Upper lobe of right lung (tissue), 1 donor: ENCODE measurements around the gene BTN2A1. TPM values are rescaled to one million over a fixed set of nuclear protein-coding genes. Genes with fewer than 3 reads are reported as not detected.
A peak's percentile ranks its signal among the peaks of the same experiment; 100 is the strongest.

Experiments
- ATAC-seq: fragments of 200-7000 bp; cut with Tn5 transposase; one replicate; pipeline ENCODE4 v1.9.1; 2020; ENCODE audit warnings: mild to moderate bottlenecking, moderate library complexity
- DNase-seq: peaks from one replicate; pipeline ENCODE4 v3.0.0-alpha.2; 2020
- H3K27ac ChIP-seq: fragments of 200-600 bp; one replicate; pipeline ENCODE4 v1.8.0; 2022
- H3K27me3 ChIP-seq: fragments of 200-600 bp; one replicate; pipeline ENCODE4 v1.8.0; 2022; ENCODE audit warnings: mild to moderate bottlenecking
- H3K36me3 ChIP-seq: fragments of 200-600 bp; one replicate; pipeline ENCODE4 v1.8.0; 2022
- H3K4me1 ChIP-seq: fragments of 200-600 bp; one replicate; pipeline ENCODE4 v1.8.0; 2022
- H3K4me3 ChIP-seq: fragments of 200-600 bp; one replicate; pipeline ENCODE4 v1.8.0; 2022; ENCODE audit warnings: mild to moderate bottlenecking
- H3K9me3 ChIP-seq: fragments of 200-600 bp; one replicate; pipeline ENCODE4 v1.8.0; 2022
- intact Hi-C: fragments of 100-400 bp; cut with DNase I; formaldehyde crosslinking; loops from one replicate; pipeline ENCODE4 v1.11.0; 2022
- total RNA-seq: library from RNA; stranded (reverse); fragmentation: NEBNext Ultra II Directional; extraction: Animal tissue kit (Norgen Biotek cat#: 25700); gene quantifications from one replicate; pipeline ENCODE4 v1.2.1, GENCODE V29; 2021
- TF ChIP-seq, protein P1 (sequence below): fragments of 200-600 bp; IDR thresholded peaks from one replicate; pipeline ENCODE4 v1.8.0; 2022; ENCODE audit warnings: antibody characterized with exemption
- donor health status: DM: no; HTN: yes; CAD: no; lungs with severe emphysema.

BTN2A1 gene
- total RNA-seq, 1 donor from 2014 or later, result 26.3 TPM

DNA sequence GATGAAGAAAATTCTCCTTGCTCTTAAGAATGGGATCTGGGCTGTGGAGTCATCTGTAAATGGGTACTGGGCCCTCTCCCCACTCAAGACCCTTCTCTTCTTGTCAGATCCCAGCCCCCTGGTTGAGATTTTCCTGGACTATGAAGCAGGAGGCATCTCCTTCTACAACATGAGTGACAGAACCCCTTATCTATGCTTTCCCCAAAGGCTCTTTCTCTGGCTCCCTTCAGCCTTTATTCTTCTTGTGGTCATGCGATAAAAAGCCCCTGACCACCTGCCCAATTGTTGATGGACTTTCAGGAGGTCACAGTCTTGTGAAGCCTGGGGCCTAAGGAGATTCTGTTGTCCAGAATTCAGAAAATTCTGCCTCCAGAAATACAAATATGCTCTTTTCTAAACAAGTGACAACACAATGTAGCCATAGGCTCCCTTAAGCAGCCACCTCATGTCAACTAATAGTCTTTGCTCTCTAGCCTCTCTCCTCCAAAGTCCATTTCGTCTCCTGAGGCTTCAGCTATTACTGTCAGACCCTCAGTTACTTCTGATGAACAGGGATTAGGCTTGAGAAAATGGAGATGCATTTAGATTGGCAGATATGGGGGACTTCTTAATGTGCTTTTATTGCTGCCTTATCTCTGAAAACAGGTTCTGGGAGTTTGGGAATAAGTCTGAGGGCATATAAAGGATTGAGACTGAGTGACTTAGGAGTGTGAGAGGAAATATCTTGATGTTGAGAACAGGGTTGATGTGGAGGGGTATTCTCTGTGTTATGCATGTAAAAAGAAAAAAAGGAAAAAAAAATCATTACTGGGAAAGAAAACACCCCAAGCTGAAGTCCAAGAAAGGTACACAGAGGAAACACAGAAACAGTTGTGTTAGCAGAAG, 20.6 kb downstream of the BTN2A1 start:
- DNase-seq (no peak), ATAC-seq (no peak)
- intact Hi-C loops, result no loop called here
- Histone ChIP-seq H3K4me3 (no peak overlapping the region), H3K9me3 (no peaks in the 10 kb centered on the region), H3K4me1 (peaks cover 14% of the 10 kb centered on the region), H3K36me3 (no peaks in the 10 kb centered on the region), H3K27me3 (no peaks in the 10 kb centered on the region), H3K27ac (peak overlapping the region; percentile 20)
- TF ChIP-seq, protein P1, sequence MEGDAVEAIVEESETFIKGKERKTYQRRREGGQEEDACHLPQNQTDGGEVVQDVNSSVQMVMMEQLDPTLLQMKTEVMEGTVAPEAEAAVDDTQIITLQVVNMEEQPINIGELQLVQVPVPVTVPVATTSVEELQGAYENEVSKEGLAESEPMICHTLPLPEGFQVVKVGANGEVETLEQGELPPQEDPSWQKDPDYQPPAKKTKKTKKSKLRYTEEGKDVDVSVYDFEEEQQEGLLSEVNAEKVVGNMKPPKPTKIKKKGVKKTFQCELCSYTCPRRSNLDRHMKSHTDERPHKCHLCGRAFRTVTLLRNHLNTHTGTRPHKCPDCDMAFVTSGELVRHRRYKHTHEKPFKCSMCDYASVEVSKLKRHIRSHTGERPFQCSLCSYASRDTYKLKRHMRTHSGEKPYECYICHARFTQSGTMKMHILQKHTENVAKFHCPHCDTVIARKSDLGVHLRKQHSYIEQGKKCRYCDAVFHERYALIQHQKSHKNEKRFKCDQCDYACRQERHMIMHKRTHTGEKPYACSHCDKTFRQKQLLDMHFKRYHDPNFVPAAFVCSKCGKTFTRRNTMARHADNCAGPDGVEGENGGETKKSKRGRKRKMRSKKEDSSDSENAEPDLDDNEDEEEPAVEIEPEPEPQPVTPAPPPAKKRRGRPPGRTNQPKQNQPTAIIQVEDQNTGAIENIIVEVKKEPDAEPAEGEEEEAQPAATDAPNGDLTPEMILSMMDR, result no peak

DNA sequence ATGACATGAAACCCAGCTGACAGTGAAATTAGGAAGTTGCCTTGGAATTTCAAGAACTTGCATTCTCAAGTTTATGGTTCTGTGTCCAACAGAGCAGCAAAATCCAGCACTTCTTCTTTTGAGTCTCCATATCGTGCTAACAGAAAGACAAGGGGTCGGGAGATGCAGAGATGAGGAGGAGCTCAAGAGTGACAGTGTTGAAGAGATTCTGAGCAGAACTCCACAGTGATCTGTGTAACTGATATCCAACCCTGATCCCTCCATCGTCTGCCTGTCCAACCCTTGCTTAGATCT, 21.2 kb downstream of the BTN2A1 start:
- H3K4me3 ChIP-seq, result no peak overlapping the region
- TF ChIP-seq, protein P1, result no peak
- ATAC-seq (peak; percentile 25), DNase-seq (no peak)
- H3K27me3 ChIP-seq, result no peaks in the 10 kb centered on the region
- H3K4me1 ChIP-seq, result peaks cover 13% of the 10 kb centered on the region
- no peaks in the 10 kb centered on the region for H3K9me3 ChIP-seq
- H3K36me3 ChIP-seq, result no peaks in the 10 kb centered on the region
- intact Hi-C loops, result no loop called here
- no peak overlapping the region for H3K27ac ChIP-seq

DNA sequence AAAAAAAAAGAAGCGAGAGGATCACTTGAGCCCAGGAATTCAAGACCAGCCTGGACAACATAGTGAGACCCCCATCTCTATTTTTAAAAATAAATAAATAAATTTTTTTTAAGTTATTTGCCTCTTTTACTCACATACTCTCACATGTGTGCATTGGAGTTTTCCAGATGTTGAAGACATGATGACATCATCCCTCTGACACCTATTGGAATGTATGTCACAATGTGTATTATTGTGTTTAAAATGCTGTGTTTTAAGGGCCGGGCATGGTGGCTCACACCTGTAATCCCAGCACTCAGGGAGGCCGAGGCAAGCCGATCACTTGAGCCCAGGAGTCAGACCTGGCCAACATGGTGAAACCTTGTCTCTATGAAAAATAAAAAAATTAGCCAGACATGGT, 24.6 kb downstream of the BTN2A1 start:
- TF ChIP-seq, protein P1, result no peak
- no peaks in the 10 kb centered on the region for H3K36me3 ChIP-seq
- H3K4me3 ChIP-seq, result no peak overlapping the region
- no peak overlapping the region for H3K27ac ChIP-seq
- H3K9me3 ChIP-seq, result no peaks in the 10 kb centered on the region
- intact Hi-C loops, result no loop called here
- no peaks in the 10 kb centered on the region for H3K27me3 ChIP-seq
- DNase-seq (no peak), ATAC-seq (no peak)
- no peaks in the 10 kb centered on the region for H3K4me1 ChIP-seq

DNA sequence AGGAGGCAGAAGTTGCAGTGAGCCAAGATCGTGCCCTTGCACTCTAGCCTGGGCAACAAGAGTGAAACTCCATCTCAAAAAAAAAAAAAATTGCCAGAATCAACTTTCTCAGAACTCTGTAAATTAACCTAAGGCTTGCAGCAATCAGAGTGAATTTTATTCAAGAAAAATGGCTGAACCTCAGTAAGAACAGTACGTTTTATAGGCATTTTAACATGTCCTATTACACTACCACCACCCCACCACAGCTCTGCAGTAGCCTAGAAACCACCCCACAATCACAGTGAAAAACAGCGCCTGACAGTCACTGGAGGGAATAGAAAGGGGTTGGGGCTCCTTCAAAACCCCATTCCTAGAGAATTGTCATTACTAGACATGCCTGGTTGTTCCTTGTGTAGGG, 26.0 kb downstream of the BTN2A1 start:
- TF ChIP-seq, protein P1, result no peak
- H3K4me1 ChIP-seq, result no peaks in the 10 kb centered on the region

DNA sequence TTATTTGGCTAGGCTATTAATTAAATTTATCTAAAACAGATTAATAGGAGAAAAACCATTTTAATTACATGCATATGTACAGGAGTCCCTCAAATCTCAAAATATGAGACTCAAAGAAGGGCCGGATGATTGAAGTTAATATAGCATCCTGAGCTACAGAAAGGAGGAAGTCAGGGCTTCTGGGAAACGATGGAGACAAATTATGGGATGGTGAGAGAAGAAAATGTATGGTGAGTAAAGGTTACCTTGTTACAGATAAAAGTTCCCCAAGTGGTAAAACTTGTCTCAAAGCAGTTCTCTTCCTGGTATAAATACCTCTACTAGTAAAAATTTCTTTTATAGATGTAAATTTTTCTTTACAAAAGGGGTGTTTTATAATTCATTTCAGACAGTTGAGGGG, 26.4 kb downstream of the BTN2A1 start:
- no peak for DNase-seq
- TF ChIP-seq, protein P1, result no peak
- intact Hi-C loops, result no loop called here

More for the DNA sequence above, 26.0 kb downstream of the BTN2A1 start:
- intact Hi-C loops, result no loop called here
- Histone ChIP-seq H3K27me3 (no peaks in the 10 kb centered on the region), H3K9me3 (no peaks in the 10 kb centered on the region), H3K36me3 (no peaks in the 10 kb centered on the region), H3K27ac (no peak overlapping the region), H3K4me3 (no peak overlapping the region)
- ATAC-seq (no peak), DNase-seq (no peak)

More for the DNA sequence above, 26.4 kb downstream of the BTN2A1 start:
- Histone ChIP-seq H3K4me3 (no peak overlapping the region), H3K27me3 (no peaks in the 10 kb centered on the region), H3K36me3 (no peaks in the 10 kb centered on the region), H3K27ac (no peak overlapping the region), H3K4me1 (no peaks in the 10 kb centered on the region), H3K9me3 (no peaks in the 10 kb centered on the region)
- ATAC-seq, result no peak
